Colonic mucosa (tissue), 4 donors: Measurements from ENCODE around the gene WDR5B. TPM values are rescaled to one million over a fixed set of nuclear protein-coding genes. Genes with fewer than 3 reads are reported as not detected.

Experiments used
- DNase-seq: peaks from one replicate; pipeline ENCODE4 v3.0.0-alpha.2; 2020
- H3K27ac ChIP-seq: fragments of 200-600 bp; one replicate; pipeline ENCODE4 v1.8.0; 2021
- H3K27me3 ChIP-seq: fragments of 200-600 bp; one replicate; pipeline ENCODE4 v1.8.0; 2021
- H3K36me3 ChIP-seq: fragments of 200-600 bp; one replicate; pipeline ENCODE4 v1.8.0; 2021
- H3K4me1 ChIP-seq: fragments of 200-600 bp; one replicate; pipeline ENCODE4 v1.8.0; 2021; ENCODE audit warnings: mild to moderate bottlenecking
- H3K4me3 ChIP-seq: fragments of 200-600 bp; one replicate; pipeline ENCODE4 v1.8.0; 2021
- H3K9ac ChIP-seq, 2 donors: one replicate each; pipeline ENCODE4 v1.7.0; 2013; ENCODE audit warnings: control low read depth in 2 of 2, low read depth in 2 of 2, low read length in 2 of 2
- H3K9me3 ChIP-seq: fragments of 200-600 bp; one replicate; pipeline ENCODE4 v1.8.0; 2021
- CTCF ChIP-seq: fragments of 200-600 bp; IDR thresholded peaks from one replicate; pipeline ENCODE4 v1.8.0; 2022; ENCODE audit warnings: antibody characterized with exemption, mild to moderate bottlenecking
- intact Hi-C: fragments of 100-400 bp; cut with DNase I; formaldehyde crosslinking; loops from one replicate; pipeline ENCODE4 v1.14.1; 2022
- total RNA-seq, 2 donors: library from RNA; stranded (reverse); fragmentation: NEBNext Ultra II Directional in 1 of 2; extraction: Animal tissue kit (Norgen Biotek cat#: 25700) in 1 of 2; gene quantifications; one replicate each; pipeline ENCODE4 v1.2.1, GENCODE V29; 2021
- donor health status: healthy.
- donor health status: DM: no; HTN: no; CAD: no.
- donor health status: DM: no; HTN: no; CAD: no.

The WDR5B gene
- total RNA-seq, 2 donors from 2014 or later, result 1.9 to 3.6 TPM

GRCh38 chr3:122409446-122409845 is 6.4 kb downstream of the WDR5B start:
- peaks cover 27% of the 10 kb centered on the region for H3K36me3 ChIP-seq
- DNase-seq, result no peak
- no peak for TF ChIP-seq CTCF
- H3K27ac ChIP-seq, result no peak overlapping the region
- H3K4me3 ChIP-seq, result no peak overlapping the region
- intact Hi-C loops, result no loop called here
- H3K4me1 ChIP-seq, result no peaks in the 10 kb centered on the region
- no peak overlapping the region for H3K9ac ChIP-seq
- no peaks in the 10 kb centered on the region for H3K9me3 ChIP-seq
- no peaks in the 10 kb centered on the region for H3K27me3 ChIP-seq

- H3K9ac ChIP-seq, result no peak overlapping the region
Measured at GRCh38 chr3:122407946-122408345, 7.9 kb downstream of the WDR5B start.

DNA sequence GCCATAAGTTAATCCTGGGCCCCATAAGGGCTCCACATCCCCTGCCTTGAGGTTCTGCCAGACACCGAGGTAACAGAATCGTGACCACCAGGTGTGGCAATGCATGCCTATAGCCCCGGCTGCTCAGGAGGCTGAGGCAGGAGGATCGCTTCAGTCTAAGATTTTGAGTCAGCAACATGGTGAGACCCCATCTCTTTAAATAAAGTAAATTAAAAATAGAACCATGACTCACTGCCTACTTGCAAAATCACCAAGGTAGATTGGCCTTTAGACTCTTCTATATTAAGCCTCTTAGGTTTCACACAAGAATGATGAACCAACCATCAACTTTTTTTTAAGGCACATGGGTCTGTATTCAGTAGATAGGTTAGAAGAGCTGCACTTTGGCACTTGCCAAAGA is 9.7 kb downstream of the WDR5B start:
- Histone ChIP-seq H3K4me1 (no peaks in the 10 kb centered on the region), H3K36me3 (peaks cover 33% of the 10 kb centered on the region), H3K4me3 (no peak overlapping the region), H3K9me3 (no peaks in the 10 kb centered on the region), H3K27me3 (no peaks in the 10 kb centered on the region), H3K9ac (no peak overlapping the region), H3K27ac (no peak overlapping the region)
- TF ChIP-seq CTCF, result no peak
- intact Hi-C loops, result no loop called here
- DNase-seq, result no peak

More at GRCh38 chr3:122407946-122408345, 7.9 kb downstream of the WDR5B start:
- H3K9me3 ChIP-seq, result no peaks in the 10 kb centered on the region
- DNase-seq, result no peak
- TF ChIP-seq CTCF, result no peak
- peaks cover 33% of the 10 kb centered on the region for H3K36me3 ChIP-seq
- H3K4me1 ChIP-seq, result no peaks in the 10 kb centered on the region
- no peak overlapping the region for H3K27ac ChIP-seq
- H3K4me3 ChIP-seq, result no peak overlapping the region
- no peaks in the 10 kb centered on the region for H3K27me3 ChIP-seq
- intact Hi-C loops, result no loop called here

GRCh38 chr3:122405015-122405414 is 10.8 kb downstream of the WDR5B start:
- intact Hi-C loops, result no loop called here
- Histone ChIP-seq H3K9me3 (no peaks in the 10 kb centered on the region), H3K9ac (no peak overlapping the region), H3K36me3 (peaks cover 30% of the 10 kb centered on the region), H3K27me3 (no peaks in the 10 kb centered on the region), H3K4me1 (no peaks in the 10 kb centered on the region), H3K4me3 (no peak overlapping the region), H3K27ac (no peak overlapping the region)
- TF ChIP-seq CTCF, result no peak
- no peak for DNase-seq

DNA sequence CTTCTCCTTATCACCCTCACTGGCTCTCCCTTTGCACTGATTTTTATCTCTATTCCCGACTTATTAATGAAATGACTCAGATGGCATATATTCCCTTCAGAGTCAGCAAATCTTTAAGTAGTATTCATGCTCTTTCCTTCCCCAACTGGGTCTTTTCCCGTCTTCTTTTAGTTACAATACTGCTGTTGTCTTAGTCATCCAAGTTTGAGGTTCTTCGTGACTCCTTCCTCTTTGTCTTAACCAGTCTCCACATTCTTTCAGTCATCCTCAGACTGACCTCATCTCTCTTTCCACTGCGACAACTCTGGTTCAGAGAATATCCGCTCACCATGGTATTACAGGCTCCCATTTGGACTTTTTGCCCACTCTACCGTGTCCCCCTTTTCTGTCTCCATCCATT is 12.4 kb downstream of the WDR5B start:
- no peak overlapping the region for H3K9ac ChIP-seq
- no peaks in the 10 kb centered on the region for H3K4me1 ChIP-seq
- no peaks in the 10 kb centered on the region for H3K9me3 ChIP-seq
- DNase-seq, result no peak
- no peak overlapping the region for H3K4me3 ChIP-seq
- intact Hi-C loops, result no loop called here
- no peaks in the 10 kb centered on the region for H3K27me3 ChIP-seq
- H3K27ac ChIP-seq, result no peak overlapping the region
- no peak for TF ChIP-seq CTCF
- peaks cover 29% of the 10 kb centered on the region for H3K36me3 ChIP-seq

- no peak overlapping the region for H3K27ac ChIP-seq
- no peak overlapping the region for H3K4me3 ChIP-seq
- peaks cover 5% of the 10 kb centered on the region for H3K36me3 ChIP-seq
- no peak overlapping the region for H3K9ac ChIP-seq
- intact Hi-C loops, result loop anchor here (10.0 kb wide), 1 partner anchor 276 kb away; no protein-coding TSS in a partner anchor
- no peak for TF ChIP-seq CTCF
- no peaks in the 10 kb centered on the region for H3K9me3 ChIP-seq
- no peak for DNase-seq
- H3K4me1 ChIP-seq, result no peaks in the 10 kb centered on the region
- no peaks in the 10 kb centered on the region for H3K27me3 ChIP-seq
Measured at GRCh38 chr3:122398920-122399319, 16.9 kb downstream of the WDR5B start.
